ENCODE measurements around the gene EXT2. TPM values are rescaled to one million over a fixed set of nuclear protein-coding genes. Genes with fewer than 3 reads are reported as not detected.
A peak's percentile ranks its signal among the peaks of the same experiment; 100 is the strongest.

EXT2 gene
- total RNA-seq, 1 donor from 2014 or later = 67.7 TPM

DNA sequence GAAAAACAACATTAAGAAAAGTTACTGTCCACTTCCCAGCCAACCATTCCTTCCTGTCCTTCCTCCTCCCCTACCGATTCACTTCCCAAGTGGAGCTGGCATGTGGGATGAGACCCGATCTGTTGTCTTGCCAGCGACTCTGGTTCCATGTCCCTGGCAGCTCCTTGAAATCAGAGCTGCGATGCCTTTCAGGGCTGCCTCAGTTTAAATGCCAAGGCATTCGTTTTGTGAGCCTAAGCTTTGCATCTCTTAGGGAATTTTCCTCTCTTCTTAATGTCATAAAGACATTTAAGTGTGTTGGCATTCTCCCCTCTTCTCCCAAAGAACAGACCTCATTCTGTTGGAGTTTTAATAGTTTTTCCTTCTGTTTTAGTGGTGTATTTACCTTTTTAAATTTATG, 98.4 kb downstream of the EXT2 start:
- FAIRE-seq (no peak), DNase-seq (ENCODE audit: low read depth) (no peak)
- no peak overlapping the region for H3K9ac ChIP-seq (ENCODE audit: low read length)
- no peak overlapping the region for H3K4me3 ChIP-seq (ENCODE audit: insufficient read depth, low read depth, low read length)
- Mint-ChIP-seq H3K27me3 (ENCODE audit: low read depth, unreplicated experiment) (no peaks in the 10 kb centered on the region), H3K36me3 (ENCODE audit: low read depth, unreplicated experiment) (peaks cover 32% of the 10 kb centered on the region), H3K9me3 (ENCODE audit: unreplicated experiment) (peaks cover 11% of the 10 kb centered on the region), H3K4me3 (ENCODE audit: unreplicated experiment) (no peak overlapping the region), H3K4me1 (ENCODE audit: low read depth, unreplicated experiment) (peaks cover 5% of the 10 kb centered on the region), H3K27ac (ENCODE audit: unreplicated experiment) (peak overlapping the region; percentile 16)
- H2AFZ ChIP-seq (ENCODE audit: low read depth, low read length) = no peak overlapping the region
- TF ChIP-seq EZH2 (IDR thresholded peaks at IDR 0.05; ENCODE audit: insufficient read depth, low read length) = no peak
- TF ChIP-seq, protein P1, sequence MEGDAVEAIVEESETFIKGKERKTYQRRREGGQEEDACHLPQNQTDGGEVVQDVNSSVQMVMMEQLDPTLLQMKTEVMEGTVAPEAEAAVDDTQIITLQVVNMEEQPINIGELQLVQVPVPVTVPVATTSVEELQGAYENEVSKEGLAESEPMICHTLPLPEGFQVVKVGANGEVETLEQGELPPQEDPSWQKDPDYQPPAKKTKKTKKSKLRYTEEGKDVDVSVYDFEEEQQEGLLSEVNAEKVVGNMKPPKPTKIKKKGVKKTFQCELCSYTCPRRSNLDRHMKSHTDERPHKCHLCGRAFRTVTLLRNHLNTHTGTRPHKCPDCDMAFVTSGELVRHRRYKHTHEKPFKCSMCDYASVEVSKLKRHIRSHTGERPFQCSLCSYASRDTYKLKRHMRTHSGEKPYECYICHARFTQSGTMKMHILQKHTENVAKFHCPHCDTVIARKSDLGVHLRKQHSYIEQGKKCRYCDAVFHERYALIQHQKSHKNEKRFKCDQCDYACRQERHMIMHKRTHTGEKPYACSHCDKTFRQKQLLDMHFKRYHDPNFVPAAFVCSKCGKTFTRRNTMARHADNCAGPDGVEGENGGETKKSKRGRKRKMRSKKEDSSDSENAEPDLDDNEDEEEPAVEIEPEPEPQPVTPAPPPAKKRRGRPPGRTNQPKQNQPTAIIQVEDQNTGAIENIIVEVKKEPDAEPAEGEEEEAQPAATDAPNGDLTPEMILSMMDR (IDR thresholded peaks at IDR 0.05; ENCODE audit: insufficient read depth, low read depth, low read length) = no peak
- H3K36me3 ChIP-seq (ENCODE audit: insufficient read depth, low read length) = no peaks in the 10 kb centered on the region
- no peaks in the 10 kb centered on the region for H3K9me3 ChIP-seq (ENCODE audit: insufficient read depth, low read depth, low read length)
- no peaks in the 10 kb centered on the region for H3K4me1 ChIP-seq (ENCODE audit: insufficient read depth, low read length)
- H3K27ac ChIP-seq (ENCODE audit: low read depth, low read length) = no peak overlapping the region
- H3K79me2 ChIP-seq (ENCODE audit: insufficient read depth, low read length) = no peaks in the 10 kb centered on the region
- H4K20me1 ChIP-seq (ENCODE audit: insufficient read depth, low read length) = no peaks in the 10 kb centered on the region
- no peak overlapping the region for H3K4me2 ChIP-seq (ENCODE audit: low read length)
- no peaks in the 10 kb centered on the region for H3K27me3 ChIP-seq (ENCODE audit: insufficient read depth, low read length)

DNA sequence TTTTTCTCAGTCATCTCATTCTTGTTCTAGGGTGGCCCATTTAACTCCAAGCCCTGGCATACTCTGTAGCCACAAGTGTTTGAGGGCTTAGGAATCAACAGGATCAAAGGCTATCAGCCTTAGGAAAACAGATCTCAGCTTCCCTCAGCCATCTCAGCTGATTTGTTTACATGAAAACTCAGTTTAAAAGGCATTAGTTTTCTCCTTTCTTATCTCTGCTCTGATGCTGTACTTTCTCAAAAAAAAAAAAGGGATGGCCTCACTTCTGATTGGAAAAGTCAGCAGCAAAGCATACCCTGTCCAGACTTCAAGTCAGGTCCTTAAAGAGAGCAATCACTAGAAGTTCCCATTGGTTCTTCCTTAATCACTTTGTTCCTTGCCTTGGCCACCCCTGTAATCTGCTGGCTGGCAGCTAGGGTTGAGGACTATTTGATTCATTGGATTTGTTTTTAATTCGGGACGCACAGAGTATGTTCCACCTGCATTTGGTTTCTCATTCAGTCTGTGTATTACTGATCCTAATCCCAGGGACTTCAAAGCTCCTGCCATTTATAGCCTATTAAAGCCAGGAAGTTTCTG, 102.8 kb downstream of the EXT2 start:
- H2AFZ ChIP-seq (ENCODE audit: low read depth, low read length) = no peak overlapping the region
- no peaks in the 10 kb centered on the region for H3K36me3 ChIP-seq (ENCODE audit: insufficient read depth, low read length)
- Mint-ChIP-seq H3K4me1 (ENCODE audit: low read depth, unreplicated experiment) (no peaks in the 10 kb centered on the region), H3K27me3 (ENCODE audit: low read depth, unreplicated experiment) (no peaks in the 10 kb centered on the region), H3K27ac (ENCODE audit: unreplicated experiment) (no peak overlapping the region), H3K4me3 (ENCODE audit: unreplicated experiment) (no peak overlapping the region), H3K9me3 (ENCODE audit: unreplicated experiment) (peaks cover 6% of the 10 kb centered on the region), H3K36me3 (ENCODE audit: low read depth, unreplicated experiment) (peaks cover 27% of the 10 kb centered on the region)
- no peaks in the 10 kb centered on the region for H3K4me1 ChIP-seq (ENCODE audit: insufficient read depth, low read length)
- H3K27ac ChIP-seq (ENCODE audit: low read depth, low read length) = no peak overlapping the region
- H3K79me2 ChIP-seq (ENCODE audit: insufficient read depth, low read length) = no peaks in the 10 kb centered on the region
- H3K27me3 ChIP-seq (ENCODE audit: insufficient read depth, low read length) = no peaks in the 10 kb centered on the region
- H3K4me3 ChIP-seq (ENCODE audit: insufficient read depth, low read depth, low read length) = no peak overlapping the region
- H3K9me3 ChIP-seq (ENCODE audit: insufficient read depth, low read depth, low read length) = no peaks in the 10 kb centered on the region
- DNase-seq (ENCODE audit: low read depth) (no peak), FAIRE-seq (no peak)
- no peak overlapping the region for H3K9ac ChIP-seq (ENCODE audit: low read length)
- no peak overlapping the region for H3K4me2 ChIP-seq (ENCODE audit: low read length)
- H4K20me1 ChIP-seq (ENCODE audit: insufficient read depth, low read length) = no peaks in the 10 kb centered on the region
- TF ChIP-seq EZH2 (IDR thresholded peaks at IDR 0.05; ENCODE audit: insufficient read depth, low read length) = no peak
- TF ChIP-seq, protein P1 (IDR thresholded peaks at IDR 0.05; ENCODE audit: insufficient read depth, low read depth, low read length) = no peak

DNA sequence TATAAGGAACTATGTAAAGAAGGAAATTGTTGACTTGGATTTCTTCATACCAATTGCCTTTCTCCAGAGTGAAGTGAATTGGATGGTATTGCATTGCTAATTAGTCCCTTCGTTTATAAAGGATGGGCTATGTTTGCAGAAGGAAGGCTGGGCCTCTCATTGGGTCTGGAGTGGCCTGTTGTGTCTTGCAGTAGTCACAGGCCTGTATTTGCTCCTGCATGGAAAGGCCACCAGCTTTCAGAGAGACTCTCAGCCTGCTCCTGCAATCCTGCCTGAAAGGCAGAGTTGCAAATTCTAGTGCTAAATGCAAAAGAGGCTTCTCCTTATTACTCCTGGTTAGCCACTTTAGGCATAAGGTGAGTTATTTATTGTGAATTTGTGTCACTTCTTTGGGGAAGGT, 103.8 kb downstream of the EXT2 start:
- Mint-ChIP-seq H3K4me1 (ENCODE audit: low read depth, unreplicated experiment) (no peaks in the 10 kb centered on the region), H3K27ac (ENCODE audit: unreplicated experiment) (no peak overlapping the region), H3K27me3 (ENCODE audit: low read depth, unreplicated experiment) (no peaks in the 10 kb centered on the region), H3K9me3 (ENCODE audit: unreplicated experiment) (peaks cover 6% of the 10 kb centered on the region), H3K36me3 (ENCODE audit: low read depth, unreplicated experiment) (peaks cover 24% of the 10 kb centered on the region), H3K4me3 (ENCODE audit: unreplicated experiment) (no peak overlapping the region)
- Histone ChIP-seq H3K9ac (ENCODE audit: low read length) (no peak overlapping the region), H3K27me3 (ENCODE audit: insufficient read depth, low read length) (no peaks in the 10 kb centered on the region), H3K79me2 (ENCODE audit: insufficient read depth, low read length) (no peaks in the 10 kb centered on the region), H3K9me3 (ENCODE audit: insufficient read depth, low read depth, low read length) (no peaks in the 10 kb centered on the region), H3K36me3 (ENCODE audit: insufficient read depth, low read length) (no peaks in the 10 kb centered on the region), H3K27ac (ENCODE audit: low read depth, low read length) (no peak overlapping the region), H2AFZ (ENCODE audit: low read depth, low read length) (no peak overlapping the region), H3K4me3 (ENCODE audit: insufficient read depth, low read depth, low read length) (no peak overlapping the region), H4K20me1 (ENCODE audit: insufficient read depth, low read length) (no peaks in the 10 kb centered on the region), H3K4me1 (ENCODE audit: insufficient read depth, low read length) (no peaks in the 10 kb centered on the region), H3K4me2 (ENCODE audit: low read length) (no peak overlapping the region)
- TF ChIP-seq, protein P1 (IDR thresholded peaks at IDR 0.05; ENCODE audit: insufficient read depth, low read depth, low read length) = no peak
- TF ChIP-seq EZH2 (IDR thresholded peaks at IDR 0.05; ENCODE audit: insufficient read depth, low read length) = no peak
- FAIRE-seq (no peak), DNase-seq (ENCODE audit: low read depth) (no peak)

All from astrocyte (in vitro differentiated cells and primary cell).